Neural crest cell (in vitro differentiated cells): ENCODE measurements around the gene CXCL3. TPM values are rescaled to one million over a fixed set of nuclear protein-coding genes. Genes with fewer than 3 reads are reported as not detected.

Source experiments
- DNase-seq: peaks from one replicate; pipeline ENCODE4 v3.0.0; 2021; ENCODE audit warnings: low read depth, mixed read lengths, low spot score
- H3K27ac Mint-ChIP-seq: one replicate; pipeline ENCODE4 v1.8.0; 2021; ENCODE audit warnings: mild to moderate bottlenecking, mixed read lengths; ENCODE audit not compliant: unreplicated experiment
- H3K27me3 Mint-ChIP-seq: 2 replicates; pipeline ENCODE4 v1.8.0; 2021; ENCODE audit warnings: low read depth, mild to moderate bottlenecking, mixed read lengths
- H3K36me3 Mint-ChIP-seq: 2 replicates; pipeline ENCODE4 v1.8.0; 2021; ENCODE audit warnings: low read depth, mild to moderate bottlenecking, mixed read lengths
- H3K4me1 Mint-ChIP-seq: 2 replicates; pipeline ENCODE4 v1.8.0; 2021; ENCODE audit warnings: mixed read lengths
- H3K4me3 Mint-ChIP-seq: one replicate; pipeline ENCODE4 v1.8.0; 2021; ENCODE audit warnings: mild to moderate bottlenecking, mixed read lengths
- H3K9me3 Mint-ChIP-seq: 2 replicates; pipeline ENCODE4 v1.8.0; 2021; ENCODE audit warnings: mixed read lengths
- total RNA-seq: library from RNA; stranded (reverse); gene quantifications from 2 replicates; pipeline ENCODE4 v1.2.1, GENCODE V29; 2021
- TF ChIP-seq, protein P1 (sequence below): fragments of 200-600 bp; sonication (generic); conservative IDR thresholded peaks from 2 replicates; pipeline ENCODE4 v1.5.0; 2021; ENCODE audit warnings: antibody characterized with exemption, mild to moderate bottlenecking

CXCL3 gene
- total RNA-seq, 1 donor from 2014 or later = 0.63 TPM

DNA sequence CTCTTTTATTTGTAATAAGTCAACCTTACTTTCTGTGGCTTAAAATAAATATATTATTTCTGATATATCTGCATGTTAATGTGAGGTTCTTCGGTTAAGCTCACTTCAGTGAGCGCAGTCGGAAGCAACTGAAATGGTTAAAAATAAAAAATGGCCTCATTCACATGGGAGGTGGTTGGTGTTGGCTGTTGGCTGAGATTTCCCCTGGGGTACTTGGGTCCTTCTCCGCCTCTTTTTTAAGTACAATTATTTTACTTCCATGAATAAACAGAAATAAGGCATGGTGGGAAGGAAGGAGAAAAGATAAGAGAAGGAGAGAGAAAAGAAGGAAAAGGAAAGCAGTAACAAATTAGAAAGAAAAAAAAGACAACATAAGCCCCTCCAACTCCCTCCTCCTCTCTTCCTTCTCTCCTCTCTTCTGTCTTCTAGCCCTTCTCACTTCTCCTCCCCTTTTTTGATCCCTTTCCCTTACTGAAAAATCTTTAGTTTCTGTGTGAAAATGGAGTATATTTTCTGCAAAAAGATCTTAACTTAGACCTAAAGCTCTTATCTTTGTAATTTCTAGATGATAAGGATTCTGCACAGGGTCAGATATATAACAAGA, 19.7 kb upstream of the CXCL3 start:
- Mint-ChIP-seq H3K27ac (no peak overlapping the region), H3K9me3 (no peaks in the 10 kb centered on the region), H3K27me3 (no peaks in the 10 kb centered on the region), H3K4me3 (no peak overlapping the region), H3K4me1 (no peaks in the 10 kb centered on the region), H3K36me3 (no peaks in the 10 kb centered on the region)
- DNase-seq = no peak
- TF ChIP-seq, protein P1, sequence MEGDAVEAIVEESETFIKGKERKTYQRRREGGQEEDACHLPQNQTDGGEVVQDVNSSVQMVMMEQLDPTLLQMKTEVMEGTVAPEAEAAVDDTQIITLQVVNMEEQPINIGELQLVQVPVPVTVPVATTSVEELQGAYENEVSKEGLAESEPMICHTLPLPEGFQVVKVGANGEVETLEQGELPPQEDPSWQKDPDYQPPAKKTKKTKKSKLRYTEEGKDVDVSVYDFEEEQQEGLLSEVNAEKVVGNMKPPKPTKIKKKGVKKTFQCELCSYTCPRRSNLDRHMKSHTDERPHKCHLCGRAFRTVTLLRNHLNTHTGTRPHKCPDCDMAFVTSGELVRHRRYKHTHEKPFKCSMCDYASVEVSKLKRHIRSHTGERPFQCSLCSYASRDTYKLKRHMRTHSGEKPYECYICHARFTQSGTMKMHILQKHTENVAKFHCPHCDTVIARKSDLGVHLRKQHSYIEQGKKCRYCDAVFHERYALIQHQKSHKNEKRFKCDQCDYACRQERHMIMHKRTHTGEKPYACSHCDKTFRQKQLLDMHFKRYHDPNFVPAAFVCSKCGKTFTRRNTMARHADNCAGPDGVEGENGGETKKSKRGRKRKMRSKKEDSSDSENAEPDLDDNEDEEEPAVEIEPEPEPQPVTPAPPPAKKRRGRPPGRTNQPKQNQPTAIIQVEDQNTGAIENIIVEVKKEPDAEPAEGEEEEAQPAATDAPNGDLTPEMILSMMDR = no peak

DNA sequence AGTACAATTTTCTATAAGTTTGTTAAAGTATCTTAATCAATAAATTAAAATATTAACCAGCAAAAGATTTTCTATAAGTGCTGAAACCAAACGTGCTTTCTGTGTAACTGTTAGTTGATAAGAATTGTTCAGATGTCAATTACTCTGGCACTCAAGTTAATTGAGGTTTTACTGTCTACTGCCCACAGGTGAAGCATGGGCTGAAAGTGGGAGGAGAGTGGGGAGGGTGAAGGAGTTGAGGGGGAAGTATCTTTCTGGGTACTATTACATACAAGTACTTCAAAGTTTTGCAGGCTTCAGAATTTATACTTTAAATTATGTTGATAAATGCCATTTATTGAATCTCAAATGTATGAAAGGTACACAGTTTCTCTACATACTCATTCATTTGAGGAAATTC, 19.1 kb upstream of the CXCL3 start:
- Mint-ChIP-seq H3K4me3 (no peak overlapping the region), H3K27ac (no peak overlapping the region), H3K9me3 (no peaks in the 10 kb centered on the region), H3K36me3 (no peaks in the 10 kb centered on the region), H3K27me3 (no peaks in the 10 kb centered on the region), H3K4me1 (no peaks in the 10 kb centered on the region)
- TF ChIP-seq, protein P1 = no peak
- no peak for DNase-seq

DNA sequence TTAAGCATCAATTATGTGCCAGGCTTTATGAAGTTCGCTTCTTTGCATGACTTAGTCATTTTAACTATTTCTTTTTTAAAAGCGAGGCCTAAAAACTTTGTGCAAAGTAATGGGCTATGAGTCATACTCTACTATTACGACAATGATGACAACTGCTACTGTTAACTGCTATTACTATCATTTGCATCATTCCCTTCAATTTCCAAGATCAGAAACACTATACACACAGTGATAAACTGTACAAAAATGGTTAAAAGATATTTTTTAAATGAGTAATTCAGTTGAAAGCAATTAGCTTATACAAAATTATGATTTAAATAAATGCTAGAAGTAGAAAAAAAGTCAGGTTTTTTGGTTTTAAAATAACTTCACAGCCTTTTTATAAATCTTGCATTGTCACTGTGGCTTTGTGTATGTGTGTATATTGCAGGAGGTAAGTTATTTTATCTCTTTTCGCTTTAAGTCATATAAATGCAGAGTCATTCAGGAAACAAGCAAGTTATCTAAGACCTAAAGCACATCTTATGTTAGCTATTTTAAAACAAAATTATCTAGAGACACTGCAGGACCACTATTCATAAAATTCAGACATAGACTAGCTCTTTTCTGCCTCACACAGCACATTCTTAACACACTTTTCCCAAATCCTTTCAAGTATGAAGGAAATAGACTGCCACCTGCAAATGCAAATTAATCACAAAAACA, 18.5 kb upstream of the CXCL3 start:
- TF ChIP-seq, protein P1 = no peak
- no peaks in the 10 kb centered on the region for H3K27me3 Mint-ChIP-seq
- no peaks in the 10 kb centered on the region for H3K4me1 Mint-ChIP-seq
- H3K27ac Mint-ChIP-seq = no peak overlapping the region
- no peaks in the 10 kb centered on the region for H3K9me3 Mint-ChIP-seq
- H3K36me3 Mint-ChIP-seq = no peaks in the 10 kb centered on the region
- no peak for DNase-seq
- no peak overlapping the region for H3K4me3 Mint-ChIP-seq

DNA sequence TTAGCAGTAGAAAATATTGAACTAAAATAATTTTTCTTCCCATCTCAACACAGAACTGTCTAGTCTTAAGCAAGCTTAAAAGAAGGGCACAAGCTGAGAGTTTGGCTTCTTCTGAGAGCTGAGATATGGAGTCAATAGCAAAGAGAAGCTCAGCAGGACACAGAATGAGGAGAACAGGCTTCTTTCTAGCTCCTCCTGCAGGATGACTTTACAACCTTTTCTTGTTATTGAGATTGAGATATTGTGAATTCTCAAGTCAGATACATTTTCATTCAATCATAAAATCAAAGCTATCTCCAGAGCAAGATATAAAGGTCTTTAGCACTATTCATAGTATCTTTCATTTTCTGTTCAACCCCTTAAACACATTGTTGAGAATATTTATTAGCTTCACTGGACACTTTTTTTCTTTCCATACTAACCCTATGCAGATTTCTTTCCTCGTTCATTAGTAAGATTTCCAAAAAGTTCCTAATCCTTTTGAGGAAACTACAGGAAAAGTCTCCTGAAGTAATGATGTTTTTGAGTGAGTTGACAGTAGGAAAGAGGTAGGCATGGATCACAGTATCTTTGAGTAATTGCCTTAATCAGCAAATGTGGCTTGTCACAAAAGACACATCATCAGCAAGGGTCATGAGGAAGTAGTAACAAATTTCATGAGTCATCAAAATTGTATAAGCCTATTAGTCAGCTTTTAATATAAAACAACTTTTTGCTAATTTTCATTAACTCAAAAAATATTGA, 17.8 kb upstream of the CXCL3 start:
- no peaks in the 10 kb centered on the region for H3K9me3 Mint-ChIP-seq
- no peaks in the 10 kb centered on the region for H3K36me3 Mint-ChIP-seq
- no peaks in the 10 kb centered on the region for H3K27me3 Mint-ChIP-seq
- H3K4me1 Mint-ChIP-seq = no peaks in the 10 kb centered on the region
- no peak overlapping the region for H3K27ac Mint-ChIP-seq
- TF ChIP-seq, protein P1 = no peak
- H3K4me3 Mint-ChIP-seq = no peak overlapping the region
- DNase-seq = no peak

DNA sequence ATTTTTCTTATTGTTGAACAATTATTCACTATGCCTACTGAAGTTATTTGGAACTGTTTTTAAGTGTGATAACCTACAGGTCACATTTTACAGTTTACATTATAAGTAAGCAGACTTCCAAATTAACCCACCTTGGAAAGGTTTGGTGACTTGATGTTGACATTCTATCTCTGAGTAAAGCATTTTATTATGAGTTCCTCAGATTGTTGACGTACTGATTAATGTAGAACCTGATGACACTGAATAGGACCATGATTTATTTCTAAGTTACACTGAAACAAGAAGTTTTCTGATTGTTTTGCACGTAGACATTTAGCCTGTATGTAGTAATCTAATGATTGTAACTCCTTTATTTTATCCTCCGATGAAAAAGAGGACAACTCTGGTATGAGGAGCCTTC, 17.0 kb upstream of the CXCL3 start:
- H3K4me1 Mint-ChIP-seq = no peaks in the 10 kb centered on the region
- H3K4me3 Mint-ChIP-seq = no peak overlapping the region
- no peaks in the 10 kb centered on the region for H3K9me3 Mint-ChIP-seq
- DNase-seq = no peak
- H3K27me3 Mint-ChIP-seq = no peaks in the 10 kb centered on the region
- H3K36me3 Mint-ChIP-seq = no peaks in the 10 kb centered on the region
- TF ChIP-seq, protein P1 = no peak
- no peak overlapping the region for H3K27ac Mint-ChIP-seq
